ENCODE measurements around the gene KIF25. TPM values are rescaled to one million over a fixed set of nuclear protein-coding genes. Genes with fewer than 3 reads are reported as not detected.

KIF25 gene
- total RNA-seq, 1 donor from 2014 or later: not detected

GRCh38 chr6:167977717-167978467 is 19.6 kb upstream of the KIF25 start:
- no peaks in the 10 kb centered on the region for H3K27me3 ChIP-seq
- no peak for DNase-seq (ENCODE audit: extremely low spot score in 2 of 2)
- no peak overlapping the region for H3K27ac ChIP-seq
- H3K4me1 ChIP-seq: peaks cover 6% of the 10 kb centered on the region
- intact Hi-C loops (cut with DNase I): no loop called here
- H3K9me3 ChIP-seq: no peaks in the 10 kb centered on the region
- TF ChIP-seq CTCF (IDR thresholded peaks at IDR 0.05) (no peak), POLR2AphosphoS5 (IDR thresholded peaks at IDR 0.05; ENCODE audit: insufficient read depth in 1 of 2, low read depth in 1 of 2) (no peak), POLR2A (IDR thresholded peaks at IDR 0.05) (no peak)
- H3K4me3 ChIP-seq: no peak overlapping the region
- no peaks in the 10 kb centered on the region for H3K36me3 ChIP-seq

GRCh38 chr6:167978607-167979006 is 18.9 kb upstream of the KIF25 start:
- H3K36me3 ChIP-seq: no peaks in the 10 kb centered on the region
- intact Hi-C loops (cut with DNase I): no loop called here
- H3K27ac ChIP-seq: no peak overlapping the region
- DNase-seq (ENCODE audit: extremely low spot score in 2 of 2): no peak
- TF ChIP-seq CTCF (IDR thresholded peaks at IDR 0.05) (no peak), POLR2AphosphoS5 (IDR thresholded peaks at IDR 0.05; ENCODE audit: insufficient read depth in 1 of 2, low read depth in 1 of 2) (no peak), POLR2A (IDR thresholded peaks at IDR 0.05) (no peak)
- peaks cover 6% of the 10 kb centered on the region for H3K4me1 ChIP-seq
- H3K4me3 ChIP-seq: no peak overlapping the region
- H3K27me3 ChIP-seq: no peaks in the 10 kb centered on the region
- no peaks in the 10 kb centered on the region for H3K9me3 ChIP-seq

- peaks cover 6% of the 10 kb centered on the region for H3K4me1 ChIP-seq
- no peaks in the 10 kb centered on the region for H3K27me3 ChIP-seq
- peak in 1 of 2 donors; percentile 60 for DNase-seq (ENCODE audit: extremely low spot score in 2 of 2)
- H3K9me3 ChIP-seq: no peaks in the 10 kb centered on the region
- no peak overlapping the region for H3K4me3 ChIP-seq
- H3K27ac ChIP-seq: no peak overlapping the region
- no peaks in the 10 kb centered on the region for H3K36me3 ChIP-seq
- TF ChIP-seq POLR2AphosphoS5 (IDR thresholded peaks at IDR 0.05; ENCODE audit: insufficient read depth in 1 of 2, low read depth in 1 of 2) (no peak), POLR2A (IDR thresholded peaks at IDR 0.05) (no peak), CTCF (IDR thresholded peaks at IDR 0.05) (no peak)
- intact Hi-C loops (cut with DNase I): no loop called here
Measured at GRCh38 chr6:167979436-167980139, 17.9 kb upstream of the KIF25 start.

- Histone ChIP-seq H3K4me3 (no peak overlapping the region), H3K9me3 (no peaks in the 10 kb centered on the region), H3K27ac (no peak overlapping the region), H3K27me3 (no peaks in the 10 kb centered on the region), H3K36me3 (no peaks in the 10 kb centered on the region), H3K4me1 (no peaks in the 10 kb centered on the region)
- TF ChIP-seq POLR2A (IDR thresholded peaks at IDR 0.05): no peak
- intact Hi-C loops (cut with DNase I): no loop called here
- no peak for DNase-seq (ENCODE audit: extremely low spot score in 2 of 2)
Measured at GRCh38 chr6:167980911-167981580, 16.4 kb upstream of the KIF25 start.

GRCh38 chr6:167981916-167982462 is 15.5 kb upstream of the KIF25 start:
- no peaks in the 10 kb centered on the region for H3K4me1 ChIP-seq
- H3K27ac ChIP-seq: no peak overlapping the region
- H3K36me3 ChIP-seq: no peaks in the 10 kb centered on the region
- no peak overlapping the region for H3K4me3 ChIP-seq
- DNase-seq (ENCODE audit: extremely low spot score in 2 of 2): no peak
- no peaks in the 10 kb centered on the region for H3K27me3 ChIP-seq
- no peaks in the 10 kb centered on the region for H3K9me3 ChIP-seq
- no peak for TF ChIP-seq POLR2AphosphoS5 (IDR thresholded peaks at IDR 0.05; ENCODE audit: insufficient read depth in 1 of 2, low read depth in 1 of 2)
- no peak for TF ChIP-seq POLR2A (IDR thresholded peaks at IDR 0.05)
- no peak for TF ChIP-seq CTCF (IDR thresholded peaks at IDR 0.05)
- intact Hi-C loops (cut with DNase I): no loop called here

Measured in vagina (tissue), 2 donors.